HEK293 (cell line): ENCODE measurements around the gene SFMBT2.

Experiments
- CTCF ChIP-seq: fragments of 450-650 bp; formaldehyde crosslinking; IDR thresholded peaks from 2 replicates; pipeline ENCODE4 v1.5.1; 2016; ENCODE audit warnings: missing biosample characterization, missing genetic modification characterization
- HOXA7 ChIP-seq: sonication (generic); formaldehyde crosslinking; IDR thresholded peaks from 2 replicates; pipeline ENCODE4 v1.8.1; 2022; ENCODE audit warnings: missing genetic modification reagents, borderline replicate concordance
- KLF9 ChIP-seq: fragments of 450-650 bp; formaldehyde crosslinking; IDR thresholded peaks from 2 replicates; pipeline ENCODE4 v1.5.1; 2016; ENCODE audit warnings: missing biosample characterization, missing genetic modification characterization, low read depth
- MEIS1 ChIP-seq: sonication (generic); formaldehyde crosslinking; IDR thresholded peaks from 2 replicates; pipeline ENCODE4 v1.8.1; 2022; ENCODE audit warnings: missing genetic modification reagents, mild to moderate bottlenecking, borderline replicate concordance
- ZBTB1 ChIP-seq: fragments of 450-650 bp; formaldehyde crosslinking; IDR thresholded peaks from 2 replicates; pipeline ENCODE4 v1.5.1; 2016; ENCODE audit warnings: missing biosample characterization, missing genetic modification characterization
- ZNF138 ChIP-seq: fragments of 450-650 bp; formaldehyde crosslinking; IDR thresholded peaks from 2 replicates; pipeline ENCODE4 v1.5.1; 2016; ENCODE audit warnings: missing biosample characterization, missing genetic modification characterization, borderline replicate concordance
- ZNF148 ChIP-seq: fragments of 450-650 bp; formaldehyde crosslinking; IDR thresholded peaks from 2 replicates; pipeline ENCODE4 v1.5.0; 2017; ENCODE audit warnings: missing biosample characterization, missing genetic modification characterization, borderline replicate concordance
- ZNF157 ChIP-seq: fragments of 450-650 bp; formaldehyde crosslinking; IDR thresholded peaks from 2 replicates; pipeline ENCODE4 v1.5.1; 2016; ENCODE audit warnings: missing biosample characterization, missing genetic modification characterization
- ZNF274 ChIP-seq, 2 experiments: fragments of 200-500 bp in 1 of 2; fragments of 450-650 bp in 1 of 2; sonication (Bioruptor generic) in 1 of 2; formaldehyde crosslinking in 1 of 2; IDR thresholded peaks; 2 replicates each; pipeline versions ENCODE4 v1.5.1 to v1.6.1; 2014 to 2016; ENCODE audit warnings: borderline replicate concordance in 1 of 2, inconsistent platforms in 1 of 2, low read length in 1 of 2, missing biosample characterization in 1 of 2, missing genetic modification characterization in 1 of 2
- ZNF530 ChIP-seq: fragments of 450-650 bp; formaldehyde crosslinking; IDR thresholded peaks from 2 replicates; pipeline ENCODE4 v1.5.1; 2016; ENCODE audit warnings: low read depth, missing biosample characterization, missing genetic modification characterization
- ZNF639 ChIP-seq: fragments of 450-650 bp; formaldehyde crosslinking; IDR thresholded peaks from 2 replicates; pipeline ENCODE4 v1.5.1; 2016; ENCODE audit warnings: missing biosample characterization, missing genetic modification characterization

- TF ChIP-seq ZNF530 (tag by site-specific recombination), result no peak
- no peak for TF ChIP-seq ZNF148 (tag by site-specific recombination)
- TF ChIP-seq KLF9 (tag by site-specific recombination), result no peak
- TF ChIP-seq ZNF138 (tag by site-specific recombination), result no peak
- no peak for TF ChIP-seq CTCF (tag by site-specific recombination)
- no peak for TF ChIP-seq ZNF157 (tag by site-specific recombination)
- no peak for TF ChIP-seq HOXA7 (CRISPR knock-in tag)
- TF ChIP-seq ZNF274 (IDR thresholded peaks at IDR 0.05; ENCODE audit: low read length), result no peak
- no peak for TF ChIP-seq ZNF274 (tag by site-specific recombination; IDR thresholded peaks at IDR 0.05; ENCODE audit: borderline replicate concordance)
- TF ChIP-seq MEIS1, result no peak
- no peak for TF ChIP-seq ZBTB1 (tag by site-specific recombination)
- TF ChIP-seq ZNF639 (tag by site-specific recombination), result no peak
These were observed 9.2 kb upstream of the SFMBT2 start for GRCh38 chr10:7419998-7420397.
